ENCODE results near the gene XYLT1. TPM values are rescaled to one million over a fixed set of nuclear protein-coding genes. Genes with fewer than 3 reads are reported as not detected.

Gene XYLT1
- total RNA-seq, 2 donors from 2014 or later: 5.1 to 19.3 TPM

- Histone ChIP-seq H3K36me3 (no peaks in the 10 kb centered on the region), H3K27ac (no peak overlapping the region), H3K27me3 (replicated peaks; ENCODE audit: insufficient read depth) (no peaks in the 10 kb centered on the region), H3K4me1 (replicated peaks) (no peaks in the 10 kb centered on the region), H3K9me3 (no peaks in the 10 kb centered on the region), H3K4me3 (no peak overlapping the region)
- DNase-seq (ENCODE audit: low spot score): no peak
- TF ChIP-seq CTCF (IDR thresholded peaks at IDR 0.05) (no peak), POLR2A (IDR thresholded peaks at IDR 0.05) (no peak)
- WGBS: 83% methylated on average over 8 of the region's 8 CpGs
- intact Hi-C loops (cut with DNase I): no loop called here
These were observed 112.4 kb downstream of the XYLT1 start for GRCh38 chr16:17358355-17358754.

- TF ChIP-seq CTCF (IDR thresholded peaks at IDR 0.05): no peak
- no peak for TF ChIP-seq POLR2A (IDR thresholded peaks at IDR 0.05)
- no peak for TF ChIP-seq POLR2AphosphoS5 (IDR thresholded peaks at IDR 0.05)
- Histone ChIP-seq H3K27me3 (replicated peaks; ENCODE audit: insufficient read depth) (no peaks in the 10 kb centered on the region), H3K9me3 (no peaks in the 10 kb centered on the region), H3K27ac (no peak overlapping the region), H3K4me3 (no peak overlapping the region), H3K36me3 (no peaks in the 10 kb centered on the region), H3K4me1 (replicated peaks) (no peaks in the 10 kb centered on the region)
- 96% methylated on average over 13 of the region's 13 CpGs for WGBS
- intact Hi-C loops (cut with DNase I): no loop called here
- DNase-seq (ENCODE audit: low spot score): no peak
These were observed 113.3 kb downstream of the XYLT1 start for GRCh38 chr16:17357307-17358062.

GRCh38 chr16:17356243-17356933, 114.4 kb downstream of the XYLT1 start:
- WGBS: 72% methylated on average over 11 of the region's 11 CpGs
- H3K4me1 ChIP-seq (replicated peaks): no peaks in the 10 kb centered on the region
- H3K36me3 ChIP-seq: no peaks in the 10 kb centered on the region
- H3K4me3 ChIP-seq: no peak overlapping the region
- TF ChIP-seq CTCF (IDR thresholded peaks at IDR 0.05) (no peak), POLR2AphosphoS5 (IDR thresholded peaks at IDR 0.05) (no peak), POLR2A (IDR thresholded peaks at IDR 0.05) (no peak)
- H3K9me3 ChIP-seq: no peaks in the 10 kb centered on the region
- no peaks in the 10 kb centered on the region for H3K27me3 ChIP-seq (replicated peaks; ENCODE audit: insufficient read depth)
- DNase-seq (ENCODE audit: low spot score): no peak
- H3K27ac ChIP-seq: no peak overlapping the region
- intact Hi-C loops (cut with DNase I): no loop called here

- intact Hi-C loops (cut with DNase I): no loop called here
- 52% methylated on average over 4 of the region's 4 CpGs for WGBS
- no peaks in the 10 kb centered on the region for H3K27me3 ChIP-seq (replicated peaks; ENCODE audit: insufficient read depth)
These were observed 116.1 kb downstream of the XYLT1 start for GRCh38 chr16:17354685-17355084.

More at GRCh38 chr16:17354685-17355084, 116.1 kb downstream of the XYLT1 start:
- H3K4me1 ChIP-seq (replicated peaks): no peaks in the 10 kb centered on the region
- no peak for TF ChIP-seq POLR2A (IDR thresholded peaks at IDR 0.05)
- TF ChIP-seq POLR2AphosphoS5 (IDR thresholded peaks at IDR 0.05): no peak
- no peak for TF ChIP-seq CTCF (IDR thresholded peaks at IDR 0.05)
- H3K36me3 ChIP-seq: no peaks in the 10 kb centered on the region
- H3K27ac ChIP-seq: no peak overlapping the region
- DNase-seq (ENCODE audit: low spot score): no peak
- no peak overlapping the region for H3K4me3 ChIP-seq
- H3K9me3 ChIP-seq: no peaks in the 10 kb centered on the region
